ENCODE results near the gene MPRIP.

- no peak for TF ChIP-seq POLR2A (IDR thresholded peaks at IDR 0.05)
- TF ChIP-seq CTCF (IDR thresholded peaks at IDR 0.05) = no peak
These were observed 19.3 kb downstream of the MPRIP start for GRCh38 chr17:17061516-17061915.

Measured in esophagus squamous epithelium (tissue), 4 donors.